PC-3 (cell line): Measurements from ENCODE around the gene DOCK4. TPM values are rescaled to one million over a fixed set of nuclear protein-coding genes. Genes with fewer than 3 reads are reported as not detected.

Experiments used
- ATAC-seq: fragments of 200-7000 bp; cut with Tn5 transposase; 2 replicates; pipeline ENCODE4 v1.9.1; 2020; ENCODE audit warnings: mild to moderate bottlenecking, moderate library complexity
- BruUV-seq: library from RNA; stranded (reverse); fragments of 400-500 nt; replicated peaks from 2 replicates; lab custom pipeline; 2021; lab: Mats Ljungman, UMichigan
- CTCF ChIA-PET: fragments of 300-600 bp; sonication (Branson Sonifier 250); formaldehyde crosslinking; loops from one replicate; lab custom pipeline; 2022; ENCODE audit warnings: antibody characterized with exemption; lab: Charles Lee
- POLR2A ChIA-PET: fragments of 300-600 bp; sonication (Branson Sonifier 250); formaldehyde crosslinking; loops from one replicate; lab custom pipeline; 2022; ENCODE audit warnings: antibody characterized with exemption; ENCODE audit not compliant: unreplicated experiment; lab: Charles Lee
- DNase-seq: peaks from one replicate; pipeline ENCODE4 v3.0.0-alpha.2; 2015
- H2AFZ ChIP-seq: fragments of 300-600 bp; sonication (generic); 2 replicates; pipeline ENCODE4 v1.6.0; 2016; ENCODE audit warnings: antibody characterized with exemption, low read length
- H3F3A ChIP-seq: fragments of 300-600 bp; sonication (generic); one replicate; pipeline ENCODE4 v1.6.0; 2017; ENCODE audit warnings: antibody characterized with exemption, low read length, control low read depth, mild to moderate bottlenecking; ENCODE audit not compliant: unreplicated experiment
- H3K27ac ChIP-seq: fragments of 300-600 bp; sonication (generic); 2 replicates; pipeline ENCODE4 v1.5.1; 2016; ENCODE audit warnings: mild to moderate bottlenecking, low read length
- H3K27me3 ChIP-seq: fragments of 300-600 bp; sonication (generic); 2 replicates; pipeline ENCODE4 v1.6.1; 2016; ENCODE audit warnings: low read length, mixed read lengths
- H3K36me3 ChIP-seq: fragments of 300-600 bp; sonication (generic); 2 replicates; pipeline ENCODE4 v1.6.1; 2016; ENCODE audit warnings: low read depth, mixed run types, low read length, mixed read lengths
- H3K4me1 ChIP-seq: fragments of 300-600 bp; sonication (generic); 2 replicates; pipeline ENCODE4 v1.5.1; 2016; ENCODE audit warnings: low read length; ENCODE audit not compliant: insufficient read depth
- H3K4me2 ChIP-seq: fragments of 300-600 bp; sonication (generic); 2 replicates; pipeline ENCODE4 v1.6.0; 2016; ENCODE audit warnings: low read length
- H3K4me3 ChIP-seq: fragments of 300-600 bp; sonication (generic); 2 replicates; pipeline ENCODE4 v1.5.1; 2016; ENCODE audit warnings: mild to moderate bottlenecking, low read length, mixed read lengths
- H3K79me2 ChIP-seq: fragments of 300-600 bp; sonication (generic); 2 replicates; pipeline ENCODE4 v1.6.1; 2017; ENCODE audit warnings: low read length, mixed read lengths
- H3K9ac ChIP-seq: fragments of 300-600 bp; sonication (generic); 2 replicates; pipeline ENCODE4 v1.6.0; 2016; ENCODE audit warnings: mild to moderate bottlenecking, low read length
- H3K9me2 ChIP-seq: fragments of 300-600 bp; sonication (generic); replicated peaks from 2 replicates; pipeline ENCODE4 v1.6.1; 2016; ENCODE audit warnings: mixed run types, low read length, mixed read lengths
- H3K9me3 ChIP-seq: fragments of 300-600 bp; sonication (generic); 2 replicates; pipeline ENCODE4 v1.6.1; 2016; ENCODE audit warnings: low read length, mixed read lengths
- H4K20me1 ChIP-seq: fragments of 300-600 bp; sonication (generic); 2 replicates; pipeline ENCODE4 v1.6.1; 2016; ENCODE audit warnings: low read length, mixed read lengths
- EZH2 ChIP-seq: fragments of 300-600 bp; sonication (generic); IDR thresholded peaks from one replicate; pipeline ENCODE4 v1.6.1; 2017; ENCODE audit warnings: antibody characterized with exemption, mild to moderate bottlenecking, low read length; ENCODE audit not compliant: unreplicated experiment
- EZH2phosphoT487 ChIP-seq: fragments of 300-600 bp; sonication (generic); IDR thresholded peaks from 2 replicates; pipeline ENCODE4 v1.6.1; 2018; ENCODE audit warnings: mild to moderate bottlenecking, antibody characterized with exemption, low read length, borderline replicate concordance
- intact Hi-C: fragments of 100-400 bp; cut with micrococcal nuclease; formaldehyde crosslinking; loops from 2 replicates; pipeline ENCODE4 v1.9.0; 2023
- total RNA-seq: library from RNA; depleted of rRNA; stranded (reverse); fragments of >200 nt; gene quantifications from 2 replicates; pipeline ENCODE4 v1.2.3, GENCODE V29; 2014
- TF ChIP-seq, protein P1 (sequence below): fragments of 300-600 bp; sonication (generic); conservative IDR thresholded peaks from 2 replicates; pipeline ENCODE4 v1.5.1; 2017; ENCODE audit warnings: antibody characterized with exemption, low read depth, mild to moderate bottlenecking, low read length

DOCK4 gene
- total RNA-seq, 1 experiment from 2014 or later = 25.4 TPM

DNA sequence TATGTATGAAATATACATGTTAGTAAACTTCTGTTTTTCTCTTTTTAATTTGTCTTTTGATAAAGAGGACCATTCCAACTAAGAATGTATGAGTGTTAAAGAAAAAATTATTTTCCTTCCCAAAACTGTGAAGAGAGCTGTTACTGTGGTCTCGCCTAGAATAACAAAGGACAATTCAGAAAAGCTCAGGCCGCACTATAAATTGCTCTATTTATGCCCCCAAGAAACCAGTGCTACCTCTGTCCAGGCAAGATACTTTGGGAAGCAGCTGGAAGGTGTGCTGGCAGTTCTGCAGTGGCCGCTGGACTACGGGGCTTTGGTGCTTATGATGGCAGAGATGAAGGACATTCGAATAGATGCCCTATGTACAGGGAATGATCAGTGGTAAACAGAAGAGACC lies 252.1 kb downstream of the DOCK4 start:
- Histone ChIP-seq H3K27ac (no peak overlapping the region), H3K4me2 (no peak overlapping the region), H3K79me2 (no peaks in the 10 kb centered on the region), H4K20me1 (no peaks in the 10 kb centered on the region), H2AFZ (no peak overlapping the region), H3K27me3 (no peaks in the 10 kb centered on the region), H3K9ac (no peak overlapping the region), H3K4me1 (peaks cover 20% of the 10 kb centered on the region), H3K9me3 (no peaks in the 10 kb centered on the region), H3K9me2 (no peaks in the 10 kb centered on the region), H3K36me3 (no peaks in the 10 kb centered on the region), H3F3A (no peaks in the 10 kb centered on the region), H3K4me3 (no peak overlapping the region)
- ChIA-PET CTCF (interaction anchor here (0.6 kb wide), 1 partner anchor 82 kb away, joined by 3 read pairs; no protein-coding TSS in a partner anchor), POLR2A (no interaction called here)
- ATAC-seq (no peak), DNase-seq (no peak)
- TF ChIP-seq EZH2 (no peak), EZH2phosphoT487 (no peak)
- TF ChIP-seq, protein P1, sequence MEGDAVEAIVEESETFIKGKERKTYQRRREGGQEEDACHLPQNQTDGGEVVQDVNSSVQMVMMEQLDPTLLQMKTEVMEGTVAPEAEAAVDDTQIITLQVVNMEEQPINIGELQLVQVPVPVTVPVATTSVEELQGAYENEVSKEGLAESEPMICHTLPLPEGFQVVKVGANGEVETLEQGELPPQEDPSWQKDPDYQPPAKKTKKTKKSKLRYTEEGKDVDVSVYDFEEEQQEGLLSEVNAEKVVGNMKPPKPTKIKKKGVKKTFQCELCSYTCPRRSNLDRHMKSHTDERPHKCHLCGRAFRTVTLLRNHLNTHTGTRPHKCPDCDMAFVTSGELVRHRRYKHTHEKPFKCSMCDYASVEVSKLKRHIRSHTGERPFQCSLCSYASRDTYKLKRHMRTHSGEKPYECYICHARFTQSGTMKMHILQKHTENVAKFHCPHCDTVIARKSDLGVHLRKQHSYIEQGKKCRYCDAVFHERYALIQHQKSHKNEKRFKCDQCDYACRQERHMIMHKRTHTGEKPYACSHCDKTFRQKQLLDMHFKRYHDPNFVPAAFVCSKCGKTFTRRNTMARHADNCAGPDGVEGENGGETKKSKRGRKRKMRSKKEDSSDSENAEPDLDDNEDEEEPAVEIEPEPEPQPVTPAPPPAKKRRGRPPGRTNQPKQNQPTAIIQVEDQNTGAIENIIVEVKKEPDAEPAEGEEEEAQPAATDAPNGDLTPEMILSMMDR = no peak
- intact Hi-C loops = no loop called here
- no TSS peak for BruUV-seq

DNA sequence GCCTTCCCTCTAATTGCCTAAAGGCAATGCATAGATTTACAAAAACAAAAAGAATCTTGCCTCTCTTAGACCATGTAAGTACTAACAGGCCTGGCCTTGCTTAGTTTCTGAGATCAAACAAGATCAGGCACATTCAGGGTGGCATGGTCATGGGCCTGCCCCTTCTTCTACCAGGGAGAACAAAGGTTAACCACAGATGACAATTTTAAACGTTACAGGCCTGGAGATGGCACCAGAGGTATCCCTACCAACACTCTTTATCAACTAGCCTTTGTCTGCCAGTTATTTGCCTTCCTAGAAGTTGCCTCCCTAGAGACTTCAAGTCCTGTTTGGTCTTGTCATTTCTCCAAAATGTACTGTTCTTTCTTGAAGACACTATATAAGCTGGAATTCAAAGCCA lies 252.6 kb downstream of the DOCK4 start:
- POLR2A ChIA-PET = no interaction called here
- Histone ChIP-seq H3K4me1 (peaks cover 20% of the 10 kb centered on the region), H3K4me3 (no peak overlapping the region), H2AFZ (no peak overlapping the region), H3K9me2 (no peaks in the 10 kb centered on the region), H3K79me2 (no peaks in the 10 kb centered on the region), H3K36me3 (no peaks in the 10 kb centered on the region), H3K9ac (no peak overlapping the region), H3K9me3 (no peaks in the 10 kb centered on the region), H3K4me2 (no peak overlapping the region), H3F3A (no peaks in the 10 kb centered on the region), H3K27ac (no peak overlapping the region), H4K20me1 (no peaks in the 10 kb centered on the region), H3K27me3 (no peaks in the 10 kb centered on the region)
- CTCF ChIA-PET = no interaction called here
- peak; percentile 77 for ATAC-seq
- BruUV-seq = no TSS peak
- intact Hi-C loops = loop anchor here (1.0 kb wide), 1 partner anchor 462 kb away; no protein-coding TSS in a partner anchor
- DNase-seq = peak; percentile 48
- TF ChIP-seq, protein P1 = peak; percentile 25; the same call in 1 of the 2 replicates
- no peak for TF ChIP-seq EZH2phosphoT487

DNA sequence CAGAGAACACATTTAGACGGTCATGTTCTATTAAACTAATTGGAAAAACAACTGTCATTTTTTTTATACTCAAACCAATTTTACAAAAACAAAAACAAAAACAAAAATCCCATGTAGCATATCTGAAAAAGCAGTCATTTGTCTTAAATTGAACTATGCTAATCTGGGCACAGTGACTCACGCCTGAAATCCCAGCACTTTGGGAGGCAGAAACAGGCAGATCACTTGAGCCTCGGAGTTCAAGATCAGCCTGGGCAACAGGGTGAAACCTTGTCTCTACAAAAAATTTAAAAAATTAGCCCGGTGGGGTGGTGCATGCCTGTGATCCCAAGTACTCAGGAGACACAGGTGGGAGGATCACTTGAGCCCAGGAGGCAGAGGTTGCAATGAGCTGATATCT lies 253.4 kb downstream of the DOCK4 start:
- Histone ChIP-seq H2AFZ (no peak overlapping the region), H3K4me1 (peaks cover 20% of the 10 kb centered on the region), H3K27ac (no peak overlapping the region), H4K20me1 (no peaks in the 10 kb centered on the region), H3K9ac (no peak overlapping the region), H3F3A (no peaks in the 10 kb centered on the region), H3K9me2 (no peaks in the 10 kb centered on the region), H3K36me3 (no peaks in the 10 kb centered on the region), H3K79me2 (no peaks in the 10 kb centered on the region), H3K9me3 (no peaks in the 10 kb centered on the region), H3K27me3 (no peaks in the 10 kb centered on the region), H3K4me3 (no peak overlapping the region), H3K4me2 (no peak overlapping the region)
- DNase-seq (no peak), ATAC-seq (no peak)
- CTCF ChIA-PET = no interaction called here
- no TSS peak for BruUV-seq
- intact Hi-C loops = loop anchor here (1.0 kb wide), 1 partner anchor 463 kb away; no protein-coding TSS in a partner anchor
- TF ChIP-seq EZH2phosphoT487 (no peak), EZH2 (no peak)
- TF ChIP-seq, protein P1 = no peak
- POLR2A ChIA-PET = no interaction called here
